Pancreas (tissue), 10 donors: ENCODE results near the gene TRIM17. TPM values are rescaled to one million over a fixed set of nuclear protein-coding genes. Genes with fewer than 3 reads are reported as not detected.

ENCODE experiments used
- ATAC-seq, 4 donors: fragments of 200-7000 bp; cut with Tn5 transposase; one replicate each; pipeline versions ENCODE4 v1.8.0 to v1.9.1; 2020; ENCODE audit warnings: mild to moderate bottlenecking in 4 of 4, moderate library complexity in 4 of 4
- DNase-seq, 6 donors: peaks; one replicate each; pipeline ENCODE4 v3.0.0-alpha.2; 2020
- FAIRE-seq: peaks from 2 replicates; lab custom pipeline; 2012; peaks lifted over from hg19 to GRCh38; lab: Jason Lieb, UNC
- H3K27ac ChIP-seq, 4 donors: fragments of 200-600 bp; sonication (generic); 1 replicate in 3 of 4; 2 replicates in 1 of 4; pipeline versions ENCODE4 v1.5.0 to v1.8.0; 2020
- H3K27me3 ChIP-seq, 4 donors: fragments of 200-600 bp; one replicate each; pipeline ENCODE4 v1.8.0; 2021
- H3K36me3 ChIP-seq, 3 donors: fragments of 200-600 bp; sonication (generic) in 1 of 3; one replicate each; pipeline versions ENCODE4 v1.5.0 to v1.8.0; 2020 to 2021
- H3K4me1 ChIP-seq, 3 donors: fragments of 200-600 bp; one replicate each; pipeline ENCODE4 v1.8.0; 2021
- H3K4me3 ChIP-seq, 4 donors: fragments of 200-600 bp; sonication (generic) in 2 of 4; one replicate each; pipeline versions ENCODE4 v1.5.0 to v1.8.0; 2020 to 2021
- H3K9me3 ChIP-seq, 4 donors: fragments of 200-600 bp; one replicate each; pipeline ENCODE4 v1.8.0; 2021
- WGBS, 2 donors: extraction: QIAGEN DNeasy Blood & Tissue Kit; methylation state at CpG; one replicate each; pipeline ENCODE4 v1.1.7; 2013; 5-methylcytosine and 5-hydroxymethylcytosine counted together
- intact Hi-C, 3 donors: fragments of 100-400 bp; cut with DNase I; formaldehyde crosslinking; loops; one replicate each; pipeline versions ENCODE4 v1.11.1 to v1.14.2; 2022
- polyA plus RNA-seq, 2 donors: library from polyadenylated mRNA; stranded (reverse); fragments of 200-250 nt; gene quantifications; one replicate each; pipeline ENCODE4 v1.2.3, GENCODE V29; 2013
- total RNA-seq, 6 donors: library from RNA; stranded (reverse); fragmentation: NEBNext Ultra II Directional in 4 of 6; extraction: Animal tissue kit (Norgen Biotek cat#: 25700) in 4 of 6; gene quantifications; one replicate each; pipeline versions ENCODE4 v1.2.1 to v1.2.4, GENCODE V29; 2021 to 2023
- TF ChIP-seq, protein P1 (sequence below), 4 donors: fragments of 200-600 bp; sonication (generic) in 3 of 4; IDR thresholded peaks; one replicate each; pipeline versions ENCODE4 v1.5.0 to v1.8.0; 2021; ENCODE audit warnings: antibody characterized with exemption in 4 of 4
- donor health status: healthy with polysubstance abuse.
- donor health status: DM: no; HTN: no; CAD: no; lungs with moderate emphysema.
- donor health status: DM: no; HTN: no; CAD: no.
- donor health status: control.
- donor health status: control.
- donor health status: Bipolar disorder and iron deficiency.
- donor health status: DM: yes; HTN: yes; CAD: no.
- donor health status: DM: no; HTN: no; CAD: no.
- donor health status: DM: no; HTN: no; CAD: no.
- donor health status: DM: yes; HTN: yes; CAD: no.

The TRIM17 gene
- total and polyA plus RNA-seq, 8 donors: 0.14 to 2.4 (median 0.38) TPM; not detected in 1

DNA sequence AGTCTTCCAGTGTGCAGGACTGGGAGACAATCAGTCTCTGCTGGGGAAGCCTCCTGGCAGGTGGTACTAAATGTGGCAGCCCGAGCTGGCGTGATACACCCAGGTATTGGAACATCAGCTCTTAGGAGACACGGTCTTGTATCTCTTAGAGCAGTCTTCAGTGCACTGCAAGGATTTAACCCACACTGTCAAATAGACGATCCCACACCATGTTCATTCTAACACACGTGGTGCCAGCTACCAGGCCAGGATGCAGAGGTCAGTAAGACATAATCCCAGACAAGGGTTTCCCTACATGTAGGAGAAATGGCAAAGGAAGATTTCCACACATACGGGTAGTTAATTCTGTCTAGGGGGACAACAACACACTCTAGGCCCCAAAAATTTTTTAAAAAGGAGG is 18.7 kb downstream of the TRIM17 start:
- Histone ChIP-seq H3K4me1 (no peaks in the 10 kb centered on the region), H3K4me3 (no peak overlapping the region), H3K9me3 (no peaks in the 10 kb centered on the region), H3K27me3 (no peaks in the 10 kb centered on the region), H3K27ac (no peak overlapping the region), H3K36me3 (peaks cover 0 to 34% (median 4%) of the 10 kb centered on the region in 3 donors)
- DNase-seq (peak in 1 of 6 donors; percentile 21), ATAC-seq (no peak), FAIRE-seq (no peak)
- WGBS, 2 donors: 88 to 94% methylated on average over 6 of the region's 6 CpGs
- TF ChIP-seq, protein P1, sequence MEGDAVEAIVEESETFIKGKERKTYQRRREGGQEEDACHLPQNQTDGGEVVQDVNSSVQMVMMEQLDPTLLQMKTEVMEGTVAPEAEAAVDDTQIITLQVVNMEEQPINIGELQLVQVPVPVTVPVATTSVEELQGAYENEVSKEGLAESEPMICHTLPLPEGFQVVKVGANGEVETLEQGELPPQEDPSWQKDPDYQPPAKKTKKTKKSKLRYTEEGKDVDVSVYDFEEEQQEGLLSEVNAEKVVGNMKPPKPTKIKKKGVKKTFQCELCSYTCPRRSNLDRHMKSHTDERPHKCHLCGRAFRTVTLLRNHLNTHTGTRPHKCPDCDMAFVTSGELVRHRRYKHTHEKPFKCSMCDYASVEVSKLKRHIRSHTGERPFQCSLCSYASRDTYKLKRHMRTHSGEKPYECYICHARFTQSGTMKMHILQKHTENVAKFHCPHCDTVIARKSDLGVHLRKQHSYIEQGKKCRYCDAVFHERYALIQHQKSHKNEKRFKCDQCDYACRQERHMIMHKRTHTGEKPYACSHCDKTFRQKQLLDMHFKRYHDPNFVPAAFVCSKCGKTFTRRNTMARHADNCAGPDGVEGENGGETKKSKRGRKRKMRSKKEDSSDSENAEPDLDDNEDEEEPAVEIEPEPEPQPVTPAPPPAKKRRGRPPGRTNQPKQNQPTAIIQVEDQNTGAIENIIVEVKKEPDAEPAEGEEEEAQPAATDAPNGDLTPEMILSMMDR (IDR thresholded peaks at IDR 0.05): no peak
- intact Hi-C loops: no loop called here

DNA sequence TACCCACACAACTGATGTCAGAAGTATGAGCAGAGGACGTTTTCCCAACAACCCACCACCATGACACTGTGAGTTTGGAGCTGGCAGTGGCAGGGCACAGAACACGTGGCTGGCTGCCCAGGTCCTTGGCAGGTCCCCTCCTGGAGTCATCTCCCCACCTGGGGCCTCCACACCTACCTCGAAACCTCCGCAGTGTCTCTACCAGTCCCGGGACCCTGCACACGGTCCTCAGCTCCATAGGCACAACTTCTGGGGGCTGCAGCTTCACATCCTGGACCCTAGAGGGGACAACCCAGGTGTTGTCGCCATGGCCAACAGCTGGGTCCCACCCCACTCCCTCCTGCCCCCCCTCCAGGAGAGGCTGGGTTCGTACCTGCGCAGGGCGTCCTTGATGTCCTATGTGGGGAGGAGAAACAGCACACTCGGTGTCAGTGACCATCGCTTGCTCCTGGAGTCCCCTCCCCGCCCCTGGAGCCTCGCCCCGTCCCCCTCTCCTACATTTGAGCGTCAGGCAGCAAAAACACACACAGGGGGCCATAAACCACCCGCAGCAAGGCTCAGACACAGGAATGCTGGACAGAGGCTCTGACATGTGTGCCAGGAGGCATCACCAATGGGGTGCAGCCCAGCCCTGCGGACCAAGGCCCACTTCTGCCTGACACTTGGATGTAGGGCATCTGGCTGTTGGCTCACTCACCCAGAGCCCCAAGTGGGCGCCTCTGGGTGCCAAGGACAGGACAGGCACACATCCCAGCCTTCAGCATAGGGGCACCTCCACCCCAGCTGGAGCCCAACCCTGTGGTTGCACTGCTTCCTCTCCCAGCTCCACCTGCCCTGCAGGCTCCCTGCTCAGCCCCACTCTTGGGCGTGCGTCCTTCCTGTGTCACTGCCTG is 19.6 kb downstream of the TRIM17 start:
- intact Hi-C loops: no loop called here
- DNase-seq (peak in 1 of 6 donors; percentile 21), FAIRE-seq (no peak), ATAC-seq (no peak)
- Histone ChIP-seq H3K36me3 (peaks cover 0 to 34% (median 4%) of the 10 kb centered on the region in 3 donors), H3K27ac (no peak overlapping the region), H3K4me3 (no peak overlapping the region), H3K4me1 (no peaks in the 10 kb centered on the region), H3K9me3 (no peaks in the 10 kb centered on the region), H3K27me3 (no peaks in the 10 kb centered on the region)
- 92 to 95% methylated on average over 21 of the region's 21 CpGs for WGBS, 2 donors
- TF ChIP-seq, protein P1 (IDR thresholded peaks at IDR 0.05): no peak

DNA sequence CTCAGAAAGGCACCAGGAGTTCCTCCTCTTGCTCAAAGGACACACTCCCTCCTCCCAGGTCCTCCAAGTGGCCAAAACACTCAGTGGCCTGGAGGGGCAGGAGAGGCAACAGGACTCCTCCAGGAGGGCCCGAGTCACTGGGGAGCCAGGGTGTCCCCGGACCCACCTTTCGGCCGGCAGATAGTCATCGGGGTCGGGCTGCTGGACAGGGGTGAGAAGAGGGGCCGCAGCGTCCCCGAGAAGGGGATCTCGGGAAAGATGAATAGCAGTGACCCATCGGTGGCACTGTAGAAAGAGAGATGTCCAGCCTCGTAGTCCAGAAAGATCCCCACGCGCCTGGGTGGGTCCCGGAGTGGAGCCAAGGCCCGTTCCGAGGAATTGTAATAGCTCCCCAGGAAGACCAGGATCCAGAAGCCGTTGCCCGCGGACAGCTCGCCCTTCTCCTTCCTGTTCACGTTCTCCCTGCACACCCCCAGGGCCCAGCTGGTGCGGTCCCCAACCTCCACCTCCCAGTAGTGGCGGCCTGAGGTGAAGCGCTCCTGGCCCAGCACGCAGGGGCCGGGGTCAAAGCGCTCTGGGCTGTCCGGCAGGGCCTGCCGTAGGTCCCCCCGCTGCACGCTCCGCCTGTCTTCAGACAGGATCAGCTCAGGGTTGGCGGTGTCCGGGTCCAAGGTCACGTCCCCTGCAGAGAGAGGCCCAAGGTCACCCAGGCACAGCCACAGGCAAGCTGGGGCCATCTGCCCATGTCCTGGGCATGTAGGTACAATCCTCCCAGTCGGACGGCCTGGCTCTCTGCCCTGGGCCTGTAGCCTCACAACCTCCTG is 21.9 kb downstream of the TRIM17 start:
- Histone ChIP-seq H3K4me3 (no peak overlapping the region), H3K4me1 (no peaks in the 10 kb centered on the region), H3K9me3 (no peaks in the 10 kb centered on the region), H3K36me3 (peaks cover 0 to 27% (median under 1%) of the 10 kb centered on the region in 3 donors), H3K27me3 (no peaks in the 10 kb centered on the region), H3K27ac (no peak overlapping the region)
- intact Hi-C loops: no loop called here
- TF ChIP-seq, protein P1 (IDR thresholded peaks at IDR 0.05): no peak
- WGBS, 2 donors: 91% methylated on average over 38 of the region's 38 CpGs
- DNase-seq (peak in 2 of 6 donors; percentile 2 to 48), FAIRE-seq (no peak), ATAC-seq (no peak)

DNA sequence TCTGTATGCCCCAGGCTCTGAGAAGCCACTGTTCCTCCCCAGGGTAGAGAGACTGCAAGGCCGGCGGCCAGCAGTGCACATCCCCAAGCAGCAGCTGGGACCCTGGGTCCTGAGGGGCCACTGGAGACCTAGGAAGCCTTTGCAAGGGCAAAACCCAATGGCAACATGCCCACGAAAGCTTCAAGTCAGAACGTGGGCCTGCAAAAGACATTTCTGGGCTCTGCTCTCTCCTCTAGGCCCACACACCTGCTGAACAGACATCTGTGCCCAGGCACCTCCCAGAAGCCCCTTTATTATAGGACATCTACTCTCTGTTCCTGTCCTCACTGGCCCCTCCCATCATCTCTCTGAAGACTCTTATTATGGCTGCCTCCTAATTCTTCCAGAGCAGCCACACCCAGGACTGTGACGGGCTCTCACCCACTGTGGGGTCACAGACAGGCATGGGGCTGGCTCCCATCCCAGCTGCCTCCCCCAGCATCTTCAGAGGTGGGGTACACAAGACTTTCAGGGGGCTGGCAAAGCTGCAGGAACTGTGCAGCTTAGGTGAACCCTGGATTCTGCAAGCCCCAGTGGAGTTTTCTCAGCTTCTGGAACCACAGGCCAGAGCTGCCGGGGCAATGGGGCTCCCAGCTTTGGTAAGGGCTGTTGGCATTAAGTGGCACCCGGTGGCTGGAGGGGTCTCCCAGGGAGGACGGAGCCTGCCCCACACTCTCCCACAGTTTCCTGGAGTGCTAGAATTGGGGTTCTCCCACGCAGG is 22.7 kb downstream of the TRIM17 start:
- Histone ChIP-seq H3K4me1 (no peaks in the 10 kb centered on the region), H3K36me3 (peaks cover 0 to 27% (median 0%) of the 10 kb centered on the region in 3 donors), H3K4me3 (no peak overlapping the region), H3K9me3 (no peaks in the 10 kb centered on the region), H3K27ac (peak overlapping the region in 2 of 4 donors; percentile 39 to 42), H3K27me3 (no peaks in the 10 kb centered on the region)
- intact Hi-C loops: no loop called here
- DNase-seq (peak in 2 of 6 donors; percentile 3 to 36), ATAC-seq (peak in 3 of 4 donors; percentile 6 to 15 (median 12)), FAIRE-seq (no peak)
- 90 to 92% methylated on average over 9 of the region's 9 CpGs for WGBS, 2 donors
- TF ChIP-seq, protein P1 (IDR thresholded peaks at IDR 0.05): no peak
